ENCODE results near the gene SERPINE2.
A peak's percentile ranks its signal among the peaks of the same experiment; 100 is the strongest.
"Not testable (repeated sequence)": the region's sequence is repeated elsewhere in the genome, so short reads cannot be mapped to it uniquely, and the experiment has no call there.

Gene SERPINE2

DNA sequence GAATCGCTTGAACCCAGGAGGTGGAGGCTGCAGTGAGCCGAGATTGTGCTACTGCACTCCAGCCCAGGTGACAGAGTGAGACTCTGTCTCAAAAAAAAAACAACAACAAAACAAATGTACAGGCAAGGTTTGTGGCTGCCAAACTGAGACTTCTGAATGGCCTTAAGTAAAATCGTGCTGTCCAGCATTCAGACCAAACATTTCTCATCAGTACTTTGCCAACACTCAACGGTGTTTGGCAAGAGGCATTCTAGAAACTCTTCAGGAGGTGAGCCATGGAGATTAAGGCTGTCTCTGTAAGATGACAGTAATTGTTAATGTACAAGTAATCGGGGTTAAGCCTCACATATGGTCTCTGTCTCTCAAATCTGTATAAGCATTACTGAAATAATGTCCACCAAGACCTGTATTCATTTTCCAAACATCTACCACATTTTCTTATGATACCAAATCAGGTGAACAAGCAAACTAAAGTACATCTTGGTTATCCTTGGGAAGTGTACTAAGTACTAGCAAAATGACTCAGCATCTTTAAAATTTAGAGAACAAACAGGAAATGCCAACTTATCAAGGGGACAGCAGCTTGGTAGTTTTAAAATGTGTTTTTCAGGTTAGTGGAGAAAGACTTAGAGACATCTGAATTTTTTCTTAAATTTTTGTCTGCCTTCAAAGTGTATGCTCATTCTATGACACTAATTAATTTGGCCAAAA is 29.3 kb downstream of the SERPINE2 start:
- no peak for DNase-seq

- DNase-seq = no peak
These were observed 30.3 kb downstream of the SERPINE2 start for GRCh38 chr2:224008702-224009261.

DNA sequence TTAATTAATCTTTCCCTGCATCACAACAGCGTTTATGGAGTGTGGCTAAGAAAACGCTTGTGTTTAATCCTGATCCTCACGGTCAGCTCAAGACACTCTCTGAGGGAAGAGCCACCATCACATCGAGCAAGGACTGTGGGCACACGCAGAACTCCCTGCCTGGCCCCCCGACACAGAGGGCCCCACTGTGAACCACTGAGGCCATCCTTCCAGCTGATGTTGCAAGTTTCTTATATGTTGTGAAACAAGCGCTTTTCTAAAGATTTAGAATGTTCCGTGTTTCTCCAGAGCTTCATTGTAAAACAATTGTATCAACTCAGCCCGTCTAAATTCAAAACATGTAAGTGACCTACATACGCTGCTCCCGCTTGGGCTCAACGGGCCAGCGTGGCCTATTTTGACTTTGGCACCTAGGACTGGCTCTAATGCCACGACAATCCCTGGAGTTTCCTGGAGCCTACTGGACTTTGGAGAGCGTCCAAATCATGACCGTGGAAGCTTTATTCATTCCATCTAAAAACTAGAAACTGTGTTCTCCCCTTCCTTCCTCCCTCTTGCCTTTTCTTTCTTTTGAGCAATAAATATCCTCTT is 34.9 kb downstream of the SERPINE2 start:
- DNase-seq = no peak

DNA sequence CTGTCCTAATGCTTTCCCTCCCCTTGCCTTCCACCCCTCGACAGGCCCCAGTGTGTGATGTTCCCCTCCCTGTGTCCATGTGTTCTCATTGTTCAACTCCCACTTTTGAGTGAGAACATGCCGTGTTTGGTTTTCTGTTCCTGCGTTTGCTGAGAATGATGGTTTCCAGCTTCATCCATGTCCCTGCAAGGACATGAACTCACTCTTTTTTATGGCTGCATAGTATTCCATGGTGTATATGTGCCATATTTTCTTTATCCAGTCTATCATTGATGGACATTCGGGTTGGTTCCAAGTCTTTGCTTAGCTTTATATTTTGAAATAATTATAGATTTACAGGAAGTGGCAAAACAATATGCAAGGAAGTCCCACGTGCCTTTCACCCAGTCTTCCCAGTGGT is 38.4 kb downstream of the SERPINE2 start:
- DNase-seq = not testable (repeated sequence)

- DNase-seq = no peak
These were observed 39.2 kb downstream of the SERPINE2 start for GRCh38 chr2:223999862-224000261.

DNA sequence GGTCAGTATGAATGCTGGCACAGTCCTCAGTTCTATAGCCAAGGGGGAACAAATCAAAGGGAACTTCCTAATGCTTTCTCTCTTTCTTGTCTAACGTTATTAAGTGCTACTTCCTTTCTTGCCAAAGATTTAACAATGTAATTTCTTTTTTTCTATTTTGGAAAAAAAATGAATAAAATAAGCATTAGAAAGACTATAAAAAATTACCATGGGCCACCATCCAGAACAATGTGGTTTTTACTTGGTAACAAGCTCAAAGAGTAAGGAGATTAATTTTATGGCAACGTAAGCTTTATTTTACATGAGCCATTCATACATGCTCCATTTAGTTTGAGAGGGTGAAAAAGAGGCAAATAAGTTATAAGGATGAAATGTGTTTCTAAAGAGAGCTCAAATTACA is 40.1 kb downstream of the SERPINE2 start:
- DNase-seq = no peak

- DNase-seq = no peak
These were observed 41.1 kb downstream of the SERPINE2 start for GRCh38 chr2:223997938-223998337.

DNA sequence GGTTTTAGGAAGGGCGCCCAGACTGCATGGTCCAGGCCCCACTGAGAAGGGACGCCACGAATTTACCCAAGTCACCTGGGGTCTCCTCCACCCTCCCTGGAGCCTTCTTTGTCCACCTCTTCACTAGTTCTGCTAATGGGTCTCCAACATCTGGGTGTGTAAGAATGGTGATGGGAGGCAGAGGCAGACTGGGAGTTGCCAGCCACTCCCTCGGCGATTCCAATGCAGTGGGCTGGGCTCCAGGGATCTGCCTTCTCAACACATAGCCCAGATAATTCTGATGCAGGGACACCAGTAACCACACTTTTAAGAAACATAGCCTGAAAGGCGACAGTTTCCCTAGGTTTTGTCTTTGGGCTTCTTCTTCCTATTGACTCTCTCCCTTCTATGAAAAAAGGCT is 42.7 kb downstream of the SERPINE2 start:
- no peak for DNase-seq

- no peak for DNase-seq
These were observed 43.5 kb downstream of the SERPINE2 start for GRCh38 chr2:223995569-223995968.

DNA sequence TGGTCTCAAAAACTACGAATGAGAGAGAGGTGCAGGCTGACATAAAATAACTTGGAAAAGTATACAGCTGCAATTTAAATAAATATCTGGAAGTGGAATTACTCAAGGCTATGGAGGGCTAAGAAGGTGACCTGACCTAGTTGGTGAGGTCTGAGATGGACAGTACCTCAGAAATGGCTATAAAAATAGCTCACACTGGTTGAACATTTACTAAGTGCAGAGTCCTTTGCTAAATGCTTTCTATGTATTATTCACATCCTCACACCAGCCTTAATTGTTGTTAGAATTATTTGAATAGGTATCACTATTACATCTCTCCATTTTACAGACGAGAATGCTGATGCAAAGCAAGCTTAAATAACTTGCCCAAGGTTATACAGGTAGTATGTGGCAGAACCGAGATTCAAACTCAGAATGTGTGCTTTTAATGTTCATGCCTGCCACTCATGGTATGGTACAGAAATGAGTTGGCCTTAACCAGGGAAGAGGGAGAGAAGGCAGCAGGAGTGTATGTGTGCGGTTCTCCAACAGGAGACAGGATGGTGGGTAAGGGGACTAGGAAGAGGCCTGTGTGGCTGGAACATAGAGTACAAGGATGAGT is 44.4 kb downstream of the SERPINE2 start:
- no peak for DNase-seq

DNA sequence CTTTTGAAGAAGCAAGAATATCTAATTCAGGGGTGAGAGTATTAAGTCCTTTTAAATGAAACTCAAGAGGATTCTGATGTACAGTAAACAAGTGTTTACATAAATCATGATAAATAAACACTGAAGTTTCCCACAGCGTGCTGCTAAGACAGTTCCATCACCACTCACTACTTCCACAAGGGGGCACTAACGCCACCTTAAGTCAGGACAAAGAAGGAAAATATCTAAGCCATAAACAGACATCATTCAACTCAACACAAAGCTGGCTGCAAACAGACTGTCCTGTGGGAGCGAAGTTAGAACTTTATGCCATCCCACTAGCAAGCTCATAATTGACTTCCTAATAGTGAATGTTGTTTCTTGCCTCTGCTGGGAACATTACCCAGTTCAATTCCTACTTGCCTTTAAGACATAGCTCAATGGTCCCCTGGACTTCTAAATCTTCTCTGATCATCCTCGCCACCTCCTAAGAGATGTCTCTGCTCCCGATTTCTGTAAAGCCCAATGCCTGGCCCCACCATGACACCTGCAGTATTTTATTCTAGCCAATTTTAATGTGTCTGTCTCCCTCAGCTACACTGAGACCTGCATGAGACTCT is 45.4 kb downstream of the SERPINE2 start:
- DNase-seq = peak; percentile 64

- no peak for DNase-seq
These were observed 47.5 kb downstream of the SERPINE2 start for GRCh38 chr2:223991611-223992010.

DNA sequence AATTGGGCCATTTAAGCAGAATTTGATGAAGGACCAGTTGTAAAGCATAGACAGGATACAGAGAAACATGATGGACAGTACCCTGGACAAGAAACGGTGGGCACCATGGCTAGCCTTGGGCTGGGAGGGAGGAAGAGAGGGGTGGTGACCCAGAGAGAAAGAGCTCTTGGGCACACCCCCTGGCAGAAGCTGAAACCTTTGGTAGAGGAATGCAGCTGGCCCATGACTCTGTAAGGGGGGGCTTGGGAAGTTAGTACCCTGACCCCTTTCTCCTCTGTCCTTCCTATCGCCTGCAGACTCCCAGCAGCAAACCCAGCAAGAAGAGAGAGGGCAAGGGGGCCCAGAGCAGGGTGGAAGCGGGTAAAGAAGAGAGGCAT is 49.2 kb downstream of the SERPINE2 start:
- DNase-seq = no peak

DNA sequence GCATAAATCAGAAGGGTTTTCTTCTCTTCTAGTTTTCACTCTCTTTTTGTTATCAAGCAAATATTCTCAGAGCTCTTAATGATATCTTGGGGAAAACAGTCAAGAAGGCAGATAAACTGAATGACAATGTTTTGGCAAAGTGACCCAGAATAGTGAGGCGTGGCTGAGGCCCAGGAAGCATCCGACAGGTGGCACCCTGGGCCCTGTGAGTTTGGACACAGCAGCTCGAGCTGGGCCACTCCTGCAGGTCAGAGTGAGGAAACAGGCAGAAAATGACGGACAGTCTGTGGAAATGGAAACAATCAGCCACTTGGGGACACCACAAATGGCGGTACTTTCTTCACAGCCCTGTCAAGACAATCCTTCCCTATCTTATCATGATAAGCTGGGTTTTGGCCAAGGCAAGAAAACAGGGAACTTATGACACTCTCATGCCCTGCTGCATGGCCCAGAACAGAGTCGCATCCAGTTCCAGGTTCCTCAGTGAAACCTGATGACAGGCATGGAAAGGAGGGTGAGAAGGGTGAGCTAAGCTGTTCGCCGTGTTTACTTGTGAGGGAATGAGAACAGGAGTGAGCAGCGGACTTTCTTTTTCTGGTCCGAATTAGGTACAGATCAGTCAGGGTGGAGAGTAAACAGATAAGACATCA is 49.8 kb downstream of the SERPINE2 start:
- DNase-seq = no peak

DNA sequence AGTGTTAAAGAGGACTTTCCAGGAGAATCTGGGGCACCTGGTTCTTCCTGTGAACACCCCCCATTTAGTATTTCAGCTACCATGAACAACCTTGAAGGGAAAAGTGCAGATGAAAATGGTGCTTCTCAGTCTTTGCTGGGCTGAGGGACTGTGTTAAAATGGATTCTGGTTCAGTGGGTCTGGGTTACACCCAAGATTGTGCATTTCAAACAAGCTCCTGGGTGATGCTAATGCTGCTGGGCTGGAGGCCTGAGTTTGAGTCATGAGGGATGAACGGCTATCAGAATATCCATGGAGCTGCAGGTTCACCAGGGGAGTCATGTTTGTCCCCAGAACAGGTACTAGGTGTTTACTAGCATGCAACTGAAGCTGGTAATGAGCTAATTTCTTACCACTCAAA is 57.8 kb downstream of the SERPINE2 start:
- DNase-seq = no peak

- no peak for DNase-seq
These were observed 58.3 kb downstream of the SERPINE2 start for GRCh38 chr2:223980803-223981202.

- DNase-seq = no peak
These were observed 58.7 kb downstream of the SERPINE2 start for GRCh38 chr2:223980397-223980735.

DNA sequence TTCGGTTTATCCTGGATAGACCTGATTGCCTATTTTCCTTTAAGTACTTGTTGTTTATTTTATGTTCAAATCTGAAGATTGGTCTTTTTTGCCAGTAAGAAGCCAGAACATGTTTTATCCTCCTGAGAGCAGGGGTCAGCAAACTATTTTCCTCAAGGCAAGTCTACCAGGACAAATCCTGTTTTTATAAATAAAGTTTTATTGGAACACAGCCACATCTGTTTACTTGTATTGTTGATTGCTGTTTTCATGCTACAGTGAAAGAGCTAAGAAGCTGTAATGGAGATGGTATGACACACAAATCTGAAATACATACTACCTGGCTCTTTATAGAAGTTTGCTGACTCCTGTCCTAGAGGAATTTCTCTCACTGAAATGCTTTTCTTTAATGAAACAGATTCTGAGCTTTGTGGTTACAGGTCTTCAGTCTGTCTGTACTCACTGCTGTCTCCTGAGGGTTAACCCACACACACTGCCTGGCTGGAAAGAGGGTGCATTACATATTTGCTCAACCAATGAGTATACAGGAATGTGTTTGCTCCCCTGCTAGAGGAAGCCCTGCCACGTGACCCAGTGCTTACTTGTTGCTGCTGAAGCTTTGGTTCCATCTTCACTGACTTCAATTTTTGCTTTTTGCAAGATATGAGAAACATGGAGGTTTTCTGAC is 59.2 kb downstream of the SERPINE2 start:
- DNase-seq = no peak

DNA sequence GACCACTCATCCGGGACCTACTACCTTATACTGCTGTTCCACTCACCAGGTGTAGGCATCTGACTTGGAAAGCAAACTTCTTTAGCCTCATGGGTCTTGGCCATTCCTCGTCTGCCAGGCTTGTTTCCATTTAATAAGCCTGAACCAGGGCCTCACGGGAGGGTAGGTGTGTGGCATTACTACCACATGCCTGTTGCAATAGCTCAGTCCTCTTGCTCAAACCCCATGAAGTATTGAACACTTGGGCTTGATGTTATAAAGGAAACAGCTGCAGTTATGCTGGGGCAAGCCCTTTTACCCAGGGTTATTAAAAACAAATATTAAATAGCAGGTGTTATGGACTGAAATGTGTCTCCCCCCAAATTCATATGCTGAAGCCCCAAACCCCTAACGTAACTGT is 60.6 kb downstream of the SERPINE2 start:
- DNase-seq = no peak

- DNase-seq = no peak
These were observed 62.4 kb downstream of the SERPINE2 start for GRCh38 chr2:223976635-223977226.

DNA sequence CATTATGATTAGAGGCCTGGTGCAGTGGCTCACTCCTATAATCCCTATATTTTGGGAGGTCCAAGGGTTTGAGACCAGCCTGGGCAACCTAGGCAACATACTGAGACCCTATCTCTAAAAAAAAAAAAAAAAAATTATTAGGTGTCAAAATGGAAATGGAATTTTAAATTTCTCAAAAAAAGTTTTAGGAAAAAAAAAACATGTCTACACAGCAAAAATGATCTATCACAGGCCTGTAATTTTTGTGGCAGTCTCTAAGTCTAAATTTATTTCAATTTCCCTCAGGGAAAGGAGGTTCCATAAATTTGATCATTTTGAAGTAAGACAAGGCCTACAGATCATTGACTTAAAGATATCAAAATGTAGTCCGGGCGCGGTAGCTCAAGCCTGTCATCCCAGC is 65.5 kb downstream of the SERPINE2 start:
- no peak for DNase-seq

DNA sequence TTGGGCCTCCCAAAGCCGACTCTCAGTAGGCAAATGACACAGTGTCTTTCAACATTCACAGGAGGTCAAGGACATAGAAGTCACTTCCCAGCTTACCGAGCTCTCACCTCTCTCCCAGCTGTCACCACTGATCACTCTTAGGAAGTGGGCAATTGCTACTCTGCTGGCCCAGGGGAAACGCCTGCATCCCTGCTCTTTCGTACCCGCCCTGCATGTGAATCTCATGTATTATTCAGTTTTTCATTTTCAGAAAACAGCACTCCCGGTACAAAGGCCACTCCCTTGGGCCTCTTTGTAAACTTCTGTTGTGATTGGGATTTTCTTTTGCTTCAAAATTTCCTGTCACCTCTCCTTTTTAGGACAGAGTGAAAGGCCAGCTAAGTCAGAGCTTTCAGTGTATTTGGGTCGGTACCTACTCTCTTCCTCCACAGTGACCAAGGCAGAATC is 66.4 kb downstream of the SERPINE2 start:
- no peak for DNase-seq

Measured in right forelimb (tissue), 1 donor.